WTC11 (cell line): ENCODE results near the gene SMOC2. TPM values are rescaled to one million over a fixed set of nuclear protein-coding genes. Genes with fewer than 3 reads are reported as not detected.

Experiments
- ATAC-seq: fragments of 200-7000 bp; cut with Tn5 transposase; 2 replicates; pipeline ENCODE4 v1.10.0; 2021; ENCODE audit warnings: mild to moderate bottlenecking, moderate library complexity
- CTCF ChIA-PET: fragments of 300-600 bp; sonication (Branson Sonifier 250); formaldehyde crosslinking; loops from one replicate; lab custom pipeline; 2021; ENCODE audit warnings: antibody characterized with exemption; lab: Charles Lee
- POLR2A ChIA-PET: fragments of 350-600 bp; sonication (Branson Sonifier 250); formaldehyde crosslinking; loops from one replicate; lab custom pipeline; 2021; ENCODE audit warnings: antibody characterized with exemption; lab: Charles Lee
- DNase-seq: peaks from one replicate; pipeline ENCODE4 v3.0.0; 2021; ENCODE audit warnings: low spot score
- H3K27ac Mint-ChIP-seq: 2 replicates; pipeline ENCODE4 v1.8.0; 2021; ENCODE audit warnings: mixed read lengths
- H3K27me3 Mint-ChIP-seq: 2 replicates; pipeline ENCODE4 v1.8.0; 2021; ENCODE audit warnings: low read depth, mild to moderate bottlenecking, moderate library complexity, mixed read lengths
- H3K36me3 Mint-ChIP-seq: 2 replicates; pipeline ENCODE4 v1.8.0; 2021; ENCODE audit warnings: mixed read lengths
- H3K4me1 Mint-ChIP-seq: 2 replicates; pipeline ENCODE4 v1.8.0; 2022; ENCODE audit warnings: mixed read lengths
- H3K4me3 Mint-ChIP-seq: 2 replicates; pipeline ENCODE4 v1.8.0; 2021; ENCODE audit warnings: mild to moderate bottlenecking, moderate library complexity, mixed read lengths
- H3K9me3 Mint-ChIP-seq: 2 replicates; pipeline ENCODE4 v1.8.0; 2021; ENCODE audit warnings: mixed read lengths
- AFF4 ChIP-seq: sonication (generic); formaldehyde crosslinking; IDR thresholded peaks from 2 replicates; pipeline ENCODE4 v1.8.1; 2023; ENCODE audit warnings: mild to moderate bottlenecking, missing genetic modification reagents, borderline replicate concordance
- AR ChIP-seq: fragments of 250-450 bp; sonication (Bioruptor Pico); IDR thresholded peaks from 2 replicates; pipeline ENCODE4 v1.9.0; 2021; ENCODE audit warnings: mild to moderate bottlenecking
- ATF6 ChIP-seq: sonication (generic); formaldehyde crosslinking; IDR thresholded peaks from 2 replicates; pipeline ENCODE4 v1.8.1; 2023; ENCODE audit warnings: mild to moderate bottlenecking, missing genetic modification reagents
- CDX4 ChIP-seq: fragments of 250-450 bp; sonication (Bioruptor Pico); IDR thresholded peaks from 2 replicates; pipeline ENCODE4 v1.9.0; 2021; ENCODE audit warnings: moderate library complexity, mild to moderate bottlenecking, inconsistent platforms, borderline replicate concordance
- E2F5 ChIP-seq: sonication (generic); formaldehyde crosslinking; IDR thresholded peaks from 2 replicates; pipeline ENCODE4 v1.8.1; 2022; ENCODE audit warnings: mild to moderate bottlenecking, moderate library complexity, missing genetic modification reagents
- ETV6 ChIP-seq: sonication (generic); formaldehyde crosslinking; IDR thresholded peaks from 2 replicates; pipeline ENCODE4 v1.8.1; 2022; ENCODE audit warnings: mild to moderate bottlenecking, missing genetic modification reagents
- GTF2I ChIP-seq: fragments of 250-450 bp; sonication (Bioruptor Pico); conservative IDR thresholded peaks from 2 replicates; pipeline ENCODE4 v1.4.0; 2021; ENCODE audit warnings: mild to moderate bottlenecking
- IRF1 ChIP-seq: sonication (generic); formaldehyde crosslinking; IDR thresholded peaks from 2 replicates; pipeline ENCODE4 v1.8.0; 2023; ENCODE audit warnings: missing genetic modification reagents
- NR1H2 ChIP-seq: sonication (generic); formaldehyde crosslinking; IDR thresholded peaks from 2 replicates; pipeline ENCODE4 v1.9.0; 2021; ENCODE audit warnings: mild to moderate bottlenecking, moderate library complexity, missing genetic modification reagents
- STAT6 ChIP-seq: sonication (generic); formaldehyde crosslinking; conservative IDR thresholded peaks from 2 replicates; pipeline ENCODE4 v1.8.1; 2023; ENCODE audit warnings: mild to moderate bottlenecking, low read depth, missing genetic modification reagents, moderate library complexity
- TEAD4 ChIP-seq: sonication (generic); formaldehyde crosslinking; IDR thresholded peaks from 2 replicates; pipeline ENCODE4 v1.8.0; 2022; ENCODE audit warnings: mild to moderate bottlenecking, missing genetic modification reagents
- USF1 ChIP-seq: sonication (generic); formaldehyde crosslinking; IDR thresholded peaks from 2 replicates; pipeline ENCODE4 v1.8.0; 2022; ENCODE audit warnings: mild to moderate bottlenecking, missing genetic modification reagents
- ZBTB21 ChIP-seq: sonication (generic); formaldehyde crosslinking; IDR thresholded peaks from 2 replicates; pipeline ENCODE4 v1.8.1; 2023; ENCODE audit warnings: mild to moderate bottlenecking, missing genetic modification reagents, borderline replicate concordance
- ZNF121 ChIP-seq: sonication (generic); formaldehyde crosslinking; IDR thresholded peaks from 2 replicates; pipeline ENCODE4 v1.8.0; 2023; ENCODE audit warnings: missing genetic modification reagents
- ZNF138 ChIP-seq: sonication (generic); formaldehyde crosslinking; conservative IDR thresholded peaks from 2 replicates; pipeline ENCODE4 v1.8.1; 2022; ENCODE audit warnings: mild to moderate bottlenecking, moderate library complexity, missing genetic modification reagents
- ZNF317 ChIP-seq: sonication (generic); formaldehyde crosslinking; IDR thresholded peaks from 2 replicates; pipeline ENCODE4 v1.8.1; 2023; ENCODE audit warnings: low read depth, mild to moderate bottlenecking, moderate library complexity, missing genetic modification reagents, borderline replicate concordance
- total RNA-seq: library from RNA; stranded (reverse); gene quantifications from 3 replicates; pipeline ENCODE4 v1.2.3, GENCODE V29; 2021

The SMOC2 gene
- total RNA-seq, 1 experiment from 2014 or later: 3.9 TPM

GRCh38 chr6:168581236-168581635 is 140.3 kb downstream of the SMOC2 start (continued):
- TF ChIP-seq STAT6 (CRISPR knock-in tag) (no peak), ATF6 (CRISPR knock-in tag) (no peak), IRF1 (no peak), AFF4 (CRISPR knock-in tag) (no peak), ZBTB21 (CRISPR knock-in tag) (no peak)

- ChIA-PET POLR2A (no interaction called here), CTCF (interaction anchor here (0.9 kb wide), 1 partner anchor 10 kb away, joined by 3 read pairs; no protein-coding TSS in a partner anchor)
- Mint-ChIP-seq H3K4me1 (peaks cover 8% of the 10 kb centered on the region; the same call in 1 of the 2 replicates), H3K9me3 (no peaks in the 10 kb centered on the region), H3K27me3 (no peaks in the 10 kb centered on the region), H3K36me3 (no peaks in the 10 kb centered on the region), H3K4me3 (no peak overlapping the region), H3K27ac (no peak overlapping the region)
- DNase-seq (no peak), ATAC-seq (no peak)
- no peak for TF ChIP-seq NR1H2
Observed at GRCh38 chr6:168581706-168582105, 140.7 kb downstream of the SMOC2 start.

- CTCF ChIA-PET: interaction anchor here (0.8 to 1.1 kb wide), 3 partner anchors 9 to 128 kb away, joined by 3 read pairs; no protein-coding TSS in a partner anchor
- no peaks in the 10 kb centered on the region for H3K9me3 Mint-ChIP-seq
- no peak for ATAC-seq
- no peaks in the 10 kb centered on the region for H3K36me3 Mint-ChIP-seq
- no peak overlapping the region for H3K27ac Mint-ChIP-seq
- no peak for DNase-seq
- POLR2A ChIA-PET: no interaction called here
- H3K4me1 Mint-ChIP-seq: peaks cover 8% of the 10 kb centered on the region; the same call in 1 of the 2 replicates
- H3K4me3 Mint-ChIP-seq: no peak overlapping the region
- no peaks in the 10 kb centered on the region for H3K27me3 Mint-ChIP-seq
- TF ChIP-seq CDX4 (CRISPR knock-in tag): no peak
- no peak for TF ChIP-seq AR (CRISPR knock-in tag)
- no peak for TF ChIP-seq ZNF121 (CRISPR knock-in tag)
- no peak for TF ChIP-seq GTF2I (CRISPR knock-in tag)
- TF ChIP-seq NR1H2: no peak
- TF ChIP-seq ETV6: no peak
- TF ChIP-seq TEAD4: no peak
- TF ChIP-seq E2F5 (CRISPR knock-in tag): no peak
- TF ChIP-seq ZNF138: no peak
- no peak for TF ChIP-seq ZNF317
- no peak for TF ChIP-seq USF1 (CRISPR knock-in tag)
Observed at GRCh38 chr6:168582571-168582981, 141.6 kb downstream of the SMOC2 start.
